HG03108 (cell line): ENCODE measurements around the gene SMCO2.

Source experiments
- ATAC-seq: cut with Tn5 transposase; IDR thresholded peaks from one replicate; pipeline ENCODE4 v1.9.1; 2021; ENCODE audit warnings: moderate library complexity; ENCODE audit not compliant: unreplicated experiment

Gene SMCO2

DNA sequence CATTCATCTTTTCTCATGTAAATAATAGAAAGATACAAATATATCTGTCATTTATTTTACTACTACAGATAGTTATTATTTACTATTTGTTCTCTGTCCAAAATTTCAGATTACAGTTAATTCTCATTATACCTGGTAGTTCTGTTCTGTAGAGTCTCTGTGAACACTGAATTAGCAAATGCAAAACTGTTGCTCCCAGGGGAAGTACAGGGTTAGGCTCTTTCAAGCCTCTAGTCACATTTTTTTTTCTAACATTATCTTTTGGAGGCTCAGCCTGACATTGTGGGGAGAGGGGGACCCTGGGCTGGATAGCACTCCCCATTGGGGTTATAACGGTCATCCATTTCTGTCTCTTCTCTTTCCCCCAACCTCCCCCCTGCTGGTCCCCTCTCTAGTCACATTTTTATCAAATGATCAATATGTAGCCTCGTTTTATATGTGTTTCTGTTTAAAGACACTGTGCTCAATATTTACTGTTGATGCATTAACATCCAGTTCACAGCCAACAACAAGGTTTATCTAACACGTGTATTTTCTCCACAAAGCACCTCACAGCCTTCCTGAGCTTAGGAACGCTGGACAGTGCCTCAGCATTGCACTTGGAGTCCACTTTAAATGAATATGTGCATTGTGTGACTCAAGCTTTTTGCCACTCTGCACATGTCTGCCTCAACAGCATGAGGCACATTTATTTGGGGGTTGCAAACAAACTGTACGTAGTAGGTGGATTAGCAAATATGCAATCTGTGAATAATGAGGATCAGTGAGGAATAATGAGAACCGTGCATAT lies 4.7 kb downstream of the SMCO2 start:
- ATAC-seq: no peak

DNA sequence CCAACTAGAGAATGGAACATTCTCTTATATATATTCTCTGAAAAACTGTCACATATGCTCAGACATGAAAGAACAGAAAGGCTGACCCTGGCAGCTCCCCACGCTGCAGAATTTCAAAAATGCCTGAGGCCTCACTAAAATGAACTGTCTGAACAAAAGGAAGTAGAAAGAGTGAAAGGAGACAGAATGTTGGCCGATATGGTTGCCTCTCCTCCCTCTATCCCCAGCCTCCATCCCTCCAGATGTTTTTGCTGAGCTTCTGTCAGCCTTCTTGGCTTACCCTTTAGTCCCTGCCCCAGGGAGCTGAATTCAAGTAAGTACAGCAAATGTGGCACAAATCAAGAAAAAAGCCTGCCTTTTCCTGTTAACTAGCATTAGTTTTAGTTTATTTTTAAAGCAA lies 6.9 kb downstream of the SMCO2 start:
- no peak for ATAC-seq

DNA sequence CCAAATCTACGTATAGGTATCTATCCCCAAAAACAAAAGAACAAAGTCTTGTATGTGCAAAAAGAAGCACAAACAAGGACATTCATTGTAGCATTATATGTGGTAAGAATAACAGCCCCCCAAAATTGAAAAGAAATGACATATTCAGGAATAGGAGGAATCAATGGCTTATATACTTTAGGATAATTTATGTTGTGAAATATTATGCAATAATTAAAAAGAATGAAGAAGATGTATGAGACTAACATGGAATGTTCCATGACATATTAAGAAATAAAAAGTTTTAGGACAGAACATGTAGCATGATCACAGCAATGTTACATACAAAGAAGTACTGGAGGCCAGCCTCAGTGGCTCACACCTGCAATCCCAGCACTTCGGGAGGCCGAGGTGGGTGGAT lies 9.1 kb downstream of the SMCO2 start:
- ATAC-seq: no peak

DNA sequence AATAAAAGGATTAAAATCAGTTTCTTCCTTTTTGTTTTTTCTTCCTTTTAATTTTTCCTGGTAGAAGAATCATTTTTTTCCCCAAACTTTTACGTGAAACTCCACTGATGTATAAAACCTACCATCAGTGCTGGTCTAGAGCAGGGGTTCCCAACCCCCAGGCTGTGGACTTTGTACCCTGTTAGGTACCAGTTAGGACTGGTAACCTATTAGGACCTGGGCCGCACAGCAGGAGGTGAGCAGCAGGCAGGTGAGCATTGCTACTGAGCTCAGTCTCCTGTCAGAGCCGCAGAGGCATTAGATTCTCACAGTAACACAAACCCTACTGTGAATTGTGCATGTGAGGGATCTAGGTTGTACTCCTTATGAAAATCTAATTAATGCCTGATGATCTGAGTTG lies 10.1 kb downstream of the SMCO2 start:
- no peak for ATAC-seq

DNA sequence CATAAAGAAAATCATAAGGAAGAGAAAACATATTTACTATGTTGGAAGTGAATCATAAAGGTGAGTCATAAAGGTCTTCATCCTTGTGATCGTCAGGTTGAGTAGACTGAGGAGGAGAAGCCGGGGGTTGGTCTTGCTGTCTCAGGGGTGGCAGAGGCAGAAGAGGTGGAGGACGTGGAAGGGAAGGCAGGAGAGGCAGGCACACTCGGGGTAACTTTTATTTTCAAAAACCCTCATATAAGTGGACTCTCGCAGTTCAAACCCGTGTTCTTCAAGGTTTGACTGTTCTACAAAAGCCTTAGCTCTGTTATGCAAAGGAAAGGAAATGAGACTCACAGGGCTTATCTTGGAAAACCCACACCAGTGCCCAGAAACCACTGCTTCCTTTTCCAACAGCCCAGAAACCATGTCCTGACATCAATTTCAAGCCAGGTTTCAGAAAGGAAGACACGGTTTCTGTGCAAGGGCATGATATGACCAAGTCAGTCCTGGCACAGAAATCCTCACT lies 14.0 kb downstream of the SMCO2 start:
- no peak for ATAC-seq

DNA sequence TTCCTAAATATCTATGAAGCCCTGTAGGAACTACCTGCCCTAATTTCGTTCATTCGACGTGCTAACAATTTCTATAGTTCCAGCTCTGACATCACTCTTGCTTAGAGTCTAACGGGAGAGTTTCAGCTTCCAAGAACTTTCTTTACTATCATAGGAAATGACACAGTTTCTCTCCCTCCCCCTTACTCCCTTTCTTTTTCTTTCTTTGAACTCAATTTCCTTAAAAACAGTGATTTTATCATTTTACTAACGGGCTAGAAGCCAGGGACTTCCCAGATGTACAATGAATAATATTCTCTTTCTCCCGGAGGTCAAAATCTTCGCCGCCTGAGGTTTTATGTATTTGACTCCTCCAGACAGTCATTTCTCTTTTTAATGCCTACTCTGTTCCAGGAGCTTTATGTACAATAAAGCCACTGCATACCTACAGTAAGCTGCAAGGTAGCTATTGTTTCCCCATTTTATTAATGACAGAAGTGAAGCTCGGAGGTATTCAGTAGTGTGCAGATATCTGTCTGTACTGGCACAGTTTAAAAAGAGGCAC lies 15.7 kb downstream of the SMCO2 start:
- no peak for ATAC-seq

DNA sequence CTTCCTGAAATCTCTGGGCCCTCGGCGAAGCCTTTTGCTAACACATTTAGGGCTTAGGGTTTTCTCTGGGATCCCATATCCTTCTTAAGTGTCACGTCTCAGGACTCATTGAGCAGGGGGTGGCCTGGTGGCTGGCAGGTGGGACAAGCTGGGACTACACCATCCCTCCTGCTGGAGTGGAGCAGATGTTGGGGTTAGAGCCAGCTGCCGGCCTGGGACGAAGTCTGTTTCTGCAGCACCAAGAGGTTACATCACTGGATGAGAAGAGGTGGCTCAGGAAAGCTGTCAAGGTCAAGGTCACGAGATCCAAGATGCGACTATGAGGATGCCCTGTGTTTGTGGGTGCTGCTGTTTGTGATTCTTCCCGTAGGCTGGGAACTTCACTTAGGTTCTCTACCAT lies 16.3 kb downstream of the SMCO2 start:
- ATAC-seq: no peak

DNA sequence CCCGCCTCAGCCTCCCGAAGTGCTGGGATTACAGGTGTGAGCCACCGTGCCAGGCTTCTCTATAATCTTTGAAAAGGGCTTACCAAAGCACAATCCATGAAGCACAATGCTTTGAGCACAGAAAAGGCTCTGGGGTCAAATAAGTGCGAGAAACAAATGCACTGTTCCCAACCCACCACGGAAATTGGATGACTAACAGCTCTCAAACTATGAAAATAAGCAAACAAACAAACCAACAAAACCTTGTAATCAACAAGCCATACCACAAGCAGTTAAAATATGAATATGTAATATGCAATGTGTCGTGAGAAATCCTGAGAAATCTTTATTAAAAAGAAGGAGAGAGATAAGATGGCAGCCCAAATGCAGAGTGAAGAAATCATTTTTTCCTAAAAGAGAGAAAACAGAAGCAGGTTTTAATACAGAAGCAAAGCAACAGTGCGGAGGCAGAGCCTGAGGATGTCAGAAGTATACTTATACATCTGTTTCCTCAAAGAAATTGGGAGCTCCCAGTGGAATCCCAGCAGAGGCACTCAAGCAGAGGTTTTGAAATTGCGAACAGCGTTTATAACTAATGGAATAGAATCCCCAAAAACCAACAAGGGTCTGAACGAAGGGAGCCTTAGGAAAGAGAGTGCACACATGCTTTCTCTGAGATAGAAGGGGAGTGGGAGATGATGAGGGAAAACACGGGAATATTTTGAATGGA lies 17.1 kb downstream of the SMCO2 start:
- no peak for ATAC-seq

DNA sequence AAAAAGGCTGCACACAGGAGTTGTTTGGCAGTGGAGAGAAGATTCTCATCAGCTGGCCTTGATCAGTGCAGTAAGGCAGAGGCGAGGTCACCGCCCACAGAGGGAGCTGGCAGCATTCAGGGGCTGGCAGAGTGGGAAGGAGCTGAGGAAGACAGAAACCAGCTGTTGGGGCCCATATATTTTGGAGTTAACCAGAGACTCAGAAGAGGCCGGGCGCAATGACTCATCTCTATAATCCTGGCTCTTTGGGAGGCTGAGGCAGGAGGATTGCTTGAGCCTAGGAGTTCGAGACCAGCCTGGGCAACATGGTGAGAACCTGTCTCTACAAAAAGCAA lies 17.7 kb downstream of the SMCO2 start:
- ATAC-seq: no peak

DNA sequence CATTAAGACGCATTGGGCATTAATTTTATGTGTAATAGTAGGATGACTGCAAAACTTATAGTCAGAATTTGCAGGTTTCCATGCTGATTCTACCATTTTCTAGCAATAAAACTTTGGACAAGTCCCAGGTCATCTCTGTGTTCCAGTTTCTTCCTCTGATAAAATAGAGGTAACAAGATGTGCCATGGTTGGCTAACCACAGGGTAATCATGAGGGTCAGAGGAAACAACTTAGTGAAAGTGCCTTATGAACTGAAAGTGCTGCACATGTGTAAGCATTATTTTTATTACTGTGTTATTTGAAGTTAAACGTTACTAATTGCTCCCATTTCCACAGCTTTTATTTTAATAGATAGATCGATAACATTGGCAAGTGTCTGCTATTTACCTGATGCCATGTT lies 21.1 kb downstream of the SMCO2 start:
- ATAC-seq: no peak

DNA sequence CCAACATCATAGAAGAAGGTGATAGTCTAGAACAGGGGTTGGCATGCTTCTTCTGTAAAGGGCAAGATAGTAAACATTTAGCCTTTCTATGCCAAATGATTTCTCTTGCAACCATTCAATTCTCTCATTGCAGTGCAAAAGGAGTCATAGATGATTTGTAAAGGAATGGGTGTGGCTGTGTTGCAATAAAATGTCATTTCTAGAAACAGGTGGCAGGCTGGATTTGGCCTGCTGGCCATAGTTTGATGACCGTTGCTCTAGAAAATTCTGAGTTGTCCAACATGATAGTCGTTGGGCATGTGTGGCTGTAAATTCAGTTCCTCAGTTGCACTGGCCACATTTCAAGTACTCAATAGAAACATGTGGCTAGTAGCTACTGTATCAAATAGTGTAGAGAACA lies 21.7 kb downstream of the SMCO2 start:
- ATAC-seq: no peak

DNA sequence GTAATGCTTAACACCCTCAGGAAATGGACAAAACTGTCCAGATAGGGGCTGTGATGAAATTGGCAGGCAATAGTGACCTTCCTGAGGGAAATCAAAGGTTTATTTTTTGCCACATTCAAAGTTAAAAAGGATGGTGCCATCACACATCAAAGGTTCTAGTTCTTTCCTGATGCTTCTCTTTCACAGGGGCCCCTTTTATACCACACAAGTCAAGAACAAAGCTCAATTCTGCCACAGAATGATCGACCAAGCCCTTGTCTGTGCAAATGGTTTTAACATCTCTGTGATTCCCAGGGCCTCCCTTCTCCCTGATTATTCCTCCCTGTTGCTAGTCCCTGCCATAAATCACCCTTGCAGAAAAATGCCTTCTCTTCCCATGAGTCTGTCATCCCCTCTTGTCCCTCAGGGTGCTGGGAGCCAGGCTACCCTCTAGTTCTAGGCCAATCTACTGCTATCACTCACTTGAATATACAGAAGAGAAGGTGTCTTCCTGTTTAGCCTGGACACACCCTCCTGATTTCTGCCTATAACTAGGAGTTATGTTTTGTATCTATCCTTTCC lies 22.7 kb downstream of the SMCO2 start:
- ATAC-seq: no peak

DNA sequence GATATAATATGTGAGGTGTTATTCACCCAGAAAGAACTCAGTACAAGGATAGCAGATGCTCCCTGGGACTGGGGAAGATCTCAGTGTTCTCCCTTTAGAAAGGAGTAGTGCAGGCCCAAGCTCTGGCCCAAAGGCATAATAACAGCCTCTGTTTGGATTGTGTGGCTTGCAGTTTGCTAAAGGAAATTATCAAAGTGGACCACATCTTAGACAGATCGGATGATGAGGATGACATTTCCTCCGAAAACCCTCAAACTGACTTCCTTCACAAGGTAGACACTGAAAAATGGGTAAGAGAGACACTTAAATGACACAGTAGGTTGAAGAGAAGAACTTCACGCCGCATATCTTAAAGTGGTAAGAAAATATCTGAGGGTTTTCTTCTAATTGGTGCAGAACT lies 26.1 kb downstream of the SMCO2 start:
- ATAC-seq: no peak

DNA sequence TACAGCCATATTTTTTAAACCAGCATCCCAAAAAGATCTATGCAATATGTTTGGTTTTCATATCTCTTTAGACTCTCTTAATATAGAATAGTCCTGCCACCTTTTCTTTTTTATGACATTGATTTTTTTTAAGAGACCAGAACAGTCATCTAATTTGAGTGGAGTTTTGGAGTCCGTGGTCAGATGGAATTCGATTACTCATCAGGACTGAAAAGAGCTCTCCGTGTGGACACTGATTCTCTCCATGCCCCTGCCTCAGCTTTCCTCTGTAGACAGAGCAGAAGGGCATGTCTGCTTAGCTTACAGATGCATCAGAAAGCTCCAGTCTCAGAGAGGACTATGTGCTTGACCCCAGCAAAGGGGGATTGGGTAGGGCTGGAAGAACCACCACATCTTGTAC lies 27.8 kb downstream of the SMCO2 start:
- no peak for ATAC-seq

DNA sequence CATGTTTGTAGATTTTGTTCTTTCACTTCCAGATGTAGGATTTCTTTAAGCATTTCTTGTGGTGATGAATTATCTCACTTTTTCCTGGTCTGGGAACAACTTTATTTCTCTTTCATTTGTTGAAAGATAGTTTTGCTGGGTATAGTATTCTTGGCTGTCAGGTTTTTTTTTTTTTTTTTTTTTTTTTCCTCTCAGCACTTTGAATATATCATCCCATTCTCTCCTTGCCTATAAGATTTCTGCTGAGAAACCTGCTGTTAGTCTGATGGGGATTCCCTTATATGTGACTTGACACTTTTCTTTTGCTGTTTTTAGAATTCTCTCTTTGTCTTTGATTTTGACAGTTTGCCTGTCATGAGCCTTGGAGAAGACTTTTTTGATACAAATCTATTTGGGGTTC lies 30.5 kb downstream of the SMCO2 start:
- ATAC-seq: no peak

DNA sequence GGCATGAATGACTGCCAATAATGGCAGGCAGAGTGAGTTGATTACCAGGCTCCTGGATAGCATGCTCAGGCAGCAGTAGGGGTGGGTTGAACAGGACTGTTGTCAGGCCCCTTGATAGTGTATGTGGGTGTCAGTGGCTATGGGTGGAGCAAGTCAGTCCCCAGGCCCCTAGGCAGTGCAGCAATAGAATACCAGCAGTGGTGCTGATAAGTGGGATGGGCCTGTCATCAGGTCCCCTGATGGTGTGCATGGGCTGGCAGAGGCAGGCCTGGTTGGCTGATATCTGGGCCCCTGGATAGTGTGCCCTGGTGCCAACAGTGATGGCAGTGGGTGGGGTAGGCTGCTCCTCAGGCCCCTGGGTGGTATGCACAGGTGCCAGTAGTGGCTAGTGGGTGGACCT lies 32.4 kb downstream of the SMCO2 start:
- no peak for ATAC-seq

DNA sequence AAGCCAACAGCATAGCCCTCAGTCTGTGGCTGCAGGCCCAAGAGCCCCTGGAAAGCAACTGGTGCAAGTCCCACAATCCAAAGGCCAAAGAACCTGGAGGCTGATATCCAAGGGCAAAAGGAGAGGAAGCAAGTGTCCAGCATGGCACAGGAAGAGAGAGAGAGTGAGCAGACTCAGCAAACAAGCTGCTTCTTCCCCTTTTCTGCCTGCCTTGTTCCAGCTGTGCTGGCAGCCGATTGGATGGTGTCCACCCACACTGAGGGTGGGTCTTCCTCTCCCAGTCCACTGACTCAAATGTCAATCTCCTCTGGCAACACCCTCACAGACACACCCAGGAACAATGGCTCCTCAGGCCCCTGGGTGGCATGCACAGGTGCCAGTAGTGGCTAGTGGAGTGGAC lies 33.5 kb downstream of the SMCO2 start:
- ATAC-seq: no peak

DNA sequence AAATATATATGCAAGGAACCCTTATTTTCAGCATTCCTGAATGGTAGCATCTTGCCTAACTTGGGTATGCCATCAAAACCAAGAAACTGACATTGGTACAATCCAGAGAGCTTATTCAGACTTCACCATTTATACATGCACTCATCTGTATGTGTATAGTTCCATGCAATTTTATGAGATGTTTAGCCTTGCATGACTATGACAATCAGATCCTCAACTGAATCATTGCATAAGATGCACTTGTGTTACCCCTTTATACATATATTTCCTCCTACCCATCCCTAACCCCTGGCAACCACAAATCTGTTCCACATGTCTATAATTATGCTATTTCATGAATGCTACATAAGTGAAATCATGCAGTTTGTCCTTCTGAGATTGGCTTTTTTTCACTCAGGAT lies 40.4 kb downstream of the SMCO2 start:
- ATAC-seq: no peak

DNA sequence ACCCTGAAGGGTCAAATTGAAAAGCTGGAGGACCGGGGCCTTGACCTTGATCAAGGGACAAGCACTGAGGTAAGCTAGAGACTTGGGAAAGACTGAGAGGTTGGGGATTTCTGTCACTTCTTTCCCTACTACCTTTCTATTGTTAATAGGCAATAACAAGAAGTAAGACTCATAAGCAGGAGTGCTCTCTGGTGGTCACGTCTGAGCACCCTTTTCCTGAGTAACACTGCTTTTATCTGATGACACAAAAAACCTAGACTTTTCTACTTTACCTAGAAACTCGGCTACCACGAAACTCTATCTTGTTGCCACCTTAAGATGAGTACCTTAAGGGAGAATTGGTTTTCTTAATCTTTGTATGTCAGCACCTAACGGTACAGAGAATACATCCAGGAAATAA lies 41.9 kb downstream of the SMCO2 start:
- ATAC-seq: no peak

DNA sequence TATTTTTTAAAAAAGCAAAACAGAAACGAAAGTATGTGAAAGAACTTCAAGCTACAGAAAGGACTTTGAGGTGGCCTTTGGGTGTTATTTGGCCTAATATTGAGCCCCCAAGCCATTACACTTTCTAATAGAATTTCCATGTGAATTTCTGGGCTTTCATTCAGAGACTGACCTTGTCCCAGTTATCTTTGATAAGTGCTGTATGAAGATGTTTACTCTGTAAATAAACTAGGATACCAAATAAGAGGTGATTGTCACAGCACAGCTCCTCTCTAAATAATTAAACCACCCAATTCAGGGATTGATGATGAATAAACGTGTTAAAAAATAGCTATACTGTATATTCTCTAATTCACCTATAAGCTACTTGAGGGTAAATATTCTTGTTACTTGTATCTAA lies 44.7 kb downstream of the SMCO2 start:
- ATAC-seq: no peak

DNA sequence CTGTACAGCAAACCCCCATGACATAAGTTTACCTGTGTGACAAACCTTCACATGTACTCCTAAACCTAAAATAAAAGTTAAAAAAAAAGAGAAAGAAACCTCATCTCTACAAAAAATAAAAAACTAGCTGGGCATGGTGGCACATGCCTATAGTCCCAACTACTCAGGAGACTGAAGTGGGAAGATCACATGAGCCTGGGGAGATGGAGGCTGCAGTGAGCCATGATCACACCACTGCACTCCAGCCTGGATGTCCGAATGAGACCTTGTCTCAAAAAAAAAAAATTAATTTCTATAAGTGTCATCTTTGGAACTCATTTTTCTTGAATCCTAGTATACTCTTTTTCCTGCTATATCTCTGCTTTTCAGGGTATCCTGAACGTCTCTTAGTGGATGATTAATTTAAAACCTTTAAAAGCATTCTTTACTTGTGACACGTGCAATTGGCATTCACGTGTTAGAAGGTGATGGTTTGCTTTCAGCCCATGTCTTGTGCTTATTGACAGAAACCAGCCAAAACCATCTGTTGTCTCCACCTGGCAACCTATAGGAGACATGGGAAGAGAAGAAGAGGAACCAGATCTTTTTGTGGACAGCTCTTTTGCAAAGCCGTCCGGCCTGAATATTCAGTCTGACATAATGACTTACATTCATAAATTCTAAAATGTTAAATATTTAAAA lies 46.9 kb downstream of the SMCO2 start:
- no peak for ATAC-seq

DNA sequence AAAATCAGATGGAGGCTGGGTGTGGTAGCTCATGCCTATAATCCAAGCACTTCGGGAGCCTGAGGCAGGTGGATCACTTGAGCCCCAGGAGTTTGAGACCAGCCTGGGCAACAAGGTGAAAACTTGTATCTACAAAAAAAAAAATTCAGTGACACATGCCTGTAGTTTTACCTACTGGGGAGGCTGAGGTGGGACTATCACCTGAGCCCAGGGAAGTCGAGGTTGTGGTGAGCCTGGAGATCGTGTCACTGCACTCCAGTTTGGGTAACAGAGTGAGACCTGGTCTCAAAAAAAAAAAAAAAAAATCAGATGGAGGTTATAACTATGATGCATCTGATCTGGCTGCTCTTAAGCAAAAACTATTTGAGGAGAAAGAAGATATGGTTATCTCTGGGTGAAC lies 50.9 kb downstream of the SMCO2 start:
- no peak for ATAC-seq
